ENCODE results near the gene B3GAT3. TPM values are rescaled to one million over a fixed set of nuclear protein-coding genes. Genes with fewer than 3 reads are reported as not detected.

Gene B3GAT3
- total and polyA plus RNA-seq, 2 of the 8 experiments (the other 6 are each of a cell fraction or from before 2014, with no cell fraction given) = 28.0 to 39.0 TPM

GRCh38 chr11:62575837-62576236, 45.9 kb downstream of the B3GAT3 start (continued):
- TF ChIP-seq CHD7 (IDR thresholded peaks at IDR 0.05; ENCODE audit: insufficient replicate concordance, low read length) (no peak), JUN (IDR thresholded peaks at IDR 0.05; ENCODE audit: low read depth, low read length) (no peak), SAP30 (IDR thresholded peaks at IDR 0.05; ENCODE audit: insufficient read depth, insufficient replicate concordance, low read length) (no peak), SIX5 (IDR thresholded peaks at IDR 0.05; ENCODE audit: low read depth, low read length) (no peak), TAF1 (IDR thresholded peaks at IDR 0.05; ENCODE audit: low read depth, low read length) (no peak), CEBPB (IDR thresholded peaks at IDR 0.05; ENCODE audit: low read depth, low read length) (no peak)
- TF ChIP-seq, protein P1, sequence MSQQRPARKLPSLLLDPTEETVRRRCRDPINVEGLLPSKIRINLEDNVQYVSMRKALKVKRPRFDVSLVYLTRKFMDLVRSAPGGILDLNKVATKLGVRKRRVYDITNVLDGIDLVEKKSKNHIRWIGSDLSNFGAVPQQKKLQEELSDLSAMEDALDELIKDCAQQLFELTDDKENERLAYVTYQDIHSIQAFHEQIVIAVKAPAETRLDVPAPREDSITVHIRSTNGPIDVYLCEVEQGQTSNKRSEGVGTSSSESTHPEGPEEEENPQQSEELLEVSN (IDR thresholded peaks at IDR 0.05) = no peak

Data from H1 (cell line).